SK-N-MC (cell line): ENCODE results near the gene TNIK.

Experiments used
- EZH2 ChIP-seq: fragments of 200-600 bp; sonication (generic); IDR thresholded peaks from one replicate; pipeline ENCODE4 v1.6.1; 2017; ENCODE audit warnings: antibody characterized with exemption
- FOXP2 ChIP-seq: optimal IDR thresholded peaks from 2 replicates; pipeline ENCODE3; 2011; ENCODE audit warnings: mild to moderate bottlenecking, moderate library complexity; ENCODE audit not compliant: insufficient read depth; ENCODE audit errors: extremely low read length, control extremely low read depth
- POLR2AphosphoS5 ChIP-seq: IDR thresholded peaks from 2 replicates; pipeline ENCODE4 v1.6.1; 2012; ENCODE audit warnings: mild to moderate bottlenecking, low read depth, low read length, borderline replicate concordance

GRCh38 chr3:171221104-171221503 lies 239.1 kb downstream of the TNIK start:
- no peak for TF ChIP-seq POLR2AphosphoS5
- no peak for TF ChIP-seq EZH2
- TF ChIP-seq FOXP2 = no peak
